Measurements from ENCODE around the gene PTPDC1. TPM values are rescaled to one million over a fixed set of nuclear protein-coding genes. Genes with fewer than 3 reads are reported as not detected.

The PTPDC1 gene
- total RNA-seq, 2 experiments from 2014 or later, result 4.9 to 5.6 TPM

GRCh38 chr9:94097788-94098414, 13.6 kb downstream of the PTPDC1 start:
- Mint-ChIP-seq H3K27me3 (no peaks in the 10 kb centered on the region), H3K36me3 (ENCODE audit: low read depth) (no peaks in the 10 kb centered on the region), H3K4me3 (no peak overlapping the region), H3K4me1 (ENCODE audit: low read depth) (peaks cover 12% of the 10 kb centered on the region), H3K27ac (no peak overlapping the region), H3K9me3 (no peaks in the 10 kb centered on the region)
- no peak for DNase-seq
- CTCF ChIA-PET, result no interaction called here
- no peak for ATAC-seq
- POLR2A ChIA-PET, result interaction anchor here (0.5 to 0.8 kb wide), 2 partner anchors 27 to 112 kb away, joined by 3 read pairs; no protein-coding TSS in a partner anchor
- intact Hi-C loops (cut with micrococcal nuclease), result no loop called here
- no peak for TF ChIP-seq CTCF (IDR thresholded peaks at IDR 0.05)

- intact Hi-C loops (cut with micrococcal nuclease), result no loop called here
- Mint-ChIP-seq H3K36me3 (ENCODE audit: low read depth) (no peaks in the 10 kb centered on the region), H3K9me3 (no peaks in the 10 kb centered on the region), H3K27me3 (no peaks in the 10 kb centered on the region), H3K27ac (no peak overlapping the region), H3K4me3 (no peak overlapping the region), H3K4me1 (ENCODE audit: low read depth) (peaks cover 12% of the 10 kb centered on the region)
- no peak for TF ChIP-seq CTCF (IDR thresholded peaks at IDR 0.05)
- ATAC-seq (no peak), DNase-seq (no peak)
- ChIA-PET CTCF (interaction anchor here (1.3 kb wide), 1 partner anchor 35 kb away, joined by 5 read pairs; no protein-coding TSS in a partner anchor), POLR2A (no interaction called here)
Observed at GRCh38 chr9:94100152-94100879, 16.1 kb downstream of the PTPDC1 start.

GRCh38 chr9:94101162-94101853, 17.0 kb downstream of the PTPDC1 start:
- no peaks in the 10 kb centered on the region for H3K9me3 Mint-ChIP-seq
- intact Hi-C loops (cut with micrococcal nuclease), result no loop called here
- no peaks in the 10 kb centered on the region for H3K36me3 Mint-ChIP-seq (ENCODE audit: low read depth)
- ChIA-PET POLR2A (no interaction called here), CTCF (interaction anchor here (1.3 kb wide), 1 partner anchor 36 kb away, joined by 5 read pairs; no protein-coding TSS in a partner anchor)
- ATAC-seq, result no peak
- H3K27me3 Mint-ChIP-seq, result no peaks in the 10 kb centered on the region
- H3K4me1 Mint-ChIP-seq (ENCODE audit: low read depth), result peaks cover 12% of the 10 kb centered on the region
- no peak overlapping the region for H3K4me3 Mint-ChIP-seq
- DNase-seq, result no peak
- no peak for TF ChIP-seq CTCF (IDR thresholded peaks at IDR 0.05)
- no peak overlapping the region for H3K27ac Mint-ChIP-seq

GRCh38 chr9:94108584-94108983, 24.3 kb downstream of the PTPDC1 start:
- H3K36me3 Mint-ChIP-seq (ENCODE audit: low read depth), result peaks cover 2% of the 10 kb centered on the region
- H3K9me3 Mint-ChIP-seq, result peaks cover 2% of the 10 kb centered on the region
- no peak overlapping the region for H3K4me3 Mint-ChIP-seq
- H3K27ac Mint-ChIP-seq, result no peak overlapping the region
- DNase-seq (no peak), ATAC-seq (no peak)
- POLR2A ChIA-PET, result no interaction called here
- no peaks in the 10 kb centered on the region for H3K27me3 Mint-ChIP-seq
- no peak for TF ChIP-seq CTCF (IDR thresholded peaks at IDR 0.05)
- CTCF ChIA-PET, result interaction anchor here (1.5 kb wide), 1 partner anchor 105 kb away, joined by 3 read pairs; no protein-coding TSS in a partner anchor
- peaks cover 2% of the 10 kb centered on the region for H3K4me1 Mint-ChIP-seq (ENCODE audit: low read depth)
- intact Hi-C loops (cut with micrococcal nuclease), result no loop called here

Measured in activated CD8-positive, alpha-beta T cell treated with anti-CD3 and anti-CD28 coated beads for 36 hours (primary cell).